H1 (cell line): ENCODE measurements around the gene ZNF526. TPM values are rescaled to one million over a fixed set of nuclear protein-coding genes. Genes with fewer than 3 reads are reported as not detected.

Experiments
- CTCF ChIA-PET: fragments of 300-600 bp; sonication (Branson Sonifier 250); formaldehyde crosslinking; loops from one replicate; lab custom pipeline; 2021; ENCODE audit not compliant: partially characterized antibody; lab: Charles Lee
- POLR2A ChIA-PET: fragments of 300-600 bp; sonication (Branson Sonifier 250); formaldehyde crosslinking; loops from one replicate; lab custom pipeline; 2021; ENCODE audit warnings: inconsistent platforms; ENCODE audit not compliant: partially characterized antibody; lab: Charles Lee
- DNase-seq, 2 experiments: peaks; one replicate each; pipeline versions ENCODE4 v3.0.0 to v3.0.0-alpha.2; 2010 to 2022; ENCODE audit warnings: low spot score in 2 of 2, low read depth in 1 of 2, mixed read lengths in 1 of 2
- FAIRE-seq: peaks from 2 replicates; lab custom pipeline; 2011; peaks lifted over from hg19 to GRCh38; lab: Jason Lieb, UNC
- H2AFZ ChIP-seq: 2 replicates; pipeline ENCODE4 v1.8.1; 2012; ENCODE audit warnings: low read length, inconsistent platforms
- H2AK5ac ChIP-seq: 2 replicates; pipeline ENCODE4 v1.6.1; 2013; ENCODE audit warnings: low read depth, low read length
- H2BK120ac ChIP-seq: replicated peaks from 2 replicates; pipeline ENCODE3; 2013; ENCODE audit warnings: low read depth, low read length, inconsistent platforms
- H2BK12ac ChIP-seq: 2 replicates; pipeline ENCODE4 v1.6.1; 2013; ENCODE audit warnings: low read depth, low read length
- H2BK15ac ChIP-seq: 2 replicates; pipeline ENCODE4 v1.6.1; 2013; ENCODE audit warnings: low read length
- H2BK20ac ChIP-seq: 2 replicates; pipeline ENCODE4 v1.6.1; 2013; ENCODE audit warnings: low read length
- H2BK5ac ChIP-seq: 2 replicates; pipeline ENCODE4 v1.6.1; 2013; ENCODE audit warnings: low read depth, low read length
- H3K14ac ChIP-seq: 2 replicates; pipeline ENCODE4 v1.6.1; 2013; ENCODE audit warnings: inconsistent platforms; ENCODE audit not compliant: insufficient read length
- H3K18ac ChIP-seq: 2 replicates; pipeline ENCODE4 v1.6.1; 2013; ENCODE audit warnings: low read length; ENCODE audit errors: extremely low read depth
- H3K23ac ChIP-seq: 2 replicates; pipeline ENCODE4 v1.6.1; 2013; ENCODE audit warnings: inconsistent platforms; ENCODE audit not compliant: insufficient read length
- H3K23me2 ChIP-seq: 2 replicates; pipeline ENCODE4 v1.6.1; 2013; ENCODE audit warnings: low read depth, low read length
- H3K27ac ChIP-seq: 2 replicates; pipeline ENCODE4 v1.6.1; 2011; ENCODE audit warnings: low read depth, low read length, inconsistent platforms
- H3K27me3 ChIP-seq, 4 experiments: replicated peaks in 1 of 4; 1 replicate in 1 of 4; 2 replicates in 3 of 4; pipeline versions ENCODE4 v1.6.1 to v1.8.1; 2011 to 2013; ENCODE audit warnings: low read length in 3 of 4, mild to moderate bottlenecking in 3 of 4, inconsistent platforms in 2 of 4, mixed read lengths in 2 of 4, moderate library complexity in 1 of 4; ENCODE audit not compliant: control insufficient read depth in 3 of 4, insufficient read depth in 3 of 4; ENCODE audit errors: extremely low read depth in 1 of 4
- H3K36me3 ChIP-seq, 4 experiments: 2 replicates each; pipeline versions ENCODE4 v1.6.1 to v1.8.1; 2011 to 2013; ENCODE audit warnings: mild to moderate bottlenecking in 4 of 4, low read length in 3 of 4, moderate library complexity in 2 of 4, control low read depth in 1 of 4, inconsistent platforms in 1 of 4; ENCODE audit not compliant: insufficient read depth in 4 of 4, control insufficient read depth in 2 of 4
- H3K4ac ChIP-seq: replicated peaks from 2 replicates; pipeline ENCODE3; 2013; ENCODE audit warnings: low read length, low read depth, mixed read lengths, inconsistent platforms; ENCODE audit not compliant: insufficient read length
- H3K4me1 ChIP-seq, 4 experiments: replicated peaks in 1 of 4; 1 replicate in 1 of 4; 2 replicates in 3 of 4; pipeline versions ENCODE4 v1.6.1 to v1.8.1; 2011 to 2013; ENCODE audit warnings: low read length in 3 of 4, inconsistent platforms in 2 of 4, mixed read lengths in 1 of 4; ENCODE audit not compliant: insufficient read depth in 4 of 4, control insufficient read depth in 3 of 4
- H3K4me2 ChIP-seq, 2 experiments: 2 replicates each; pipeline versions ENCODE4 v1.6.1 to v1.8.1; 2011 to 2013; ENCODE audit warnings: low read depth in 2 of 2, low read length in 2 of 2, control low read depth in 1 of 2, inconsistent platforms in 1 of 2, mild to moderate bottlenecking in 1 of 2; ENCODE audit not compliant: insufficient read depth in 1 of 2
- H3K4me3 ChIP-seq, 4 experiments: fragments of 200-600, 300-600 bp in 1 of 4; sonication (generic), shearing (Covaris generic), sonication (Bioruptor Twin) in 1 of 4; 2 replicates each; pipeline versions ENCODE4 v1.5.1 to v1.8.1; 2011 to 2016; ENCODE audit warnings: low read length in 4 of 4, low read depth in 3 of 4, control low read depth in 2 of 4, inconsistent platforms in 2 of 4, mild to moderate bottlenecking in 2 of 4, mixed read lengths in 1 of 4, moderate library complexity in 1 of 4; ENCODE audit not compliant: insufficient read depth in 2 of 4; ENCODE audit errors: extremely low read depth in 1 of 4
- H3K56ac ChIP-seq: replicated peaks from 2 replicates; pipeline ENCODE3; 2013; ENCODE audit warnings: low read depth, mild to moderate bottlenecking, mixed read lengths, low read length, inconsistent platforms; ENCODE audit not compliant: insufficient read length
- H3K79me1 ChIP-seq: 2 replicates; pipeline ENCODE4 v1.6.1; 2013; ENCODE audit warnings: low read depth, low read length, control low read depth
- H3K79me2 ChIP-seq, 2 experiments: 2 replicates each; pipeline versions ENCODE4 v1.6.1 to v1.8.1; 2012 to 2013; ENCODE audit warnings: low read length in 2 of 2, mild to moderate bottlenecking in 2 of 2, inconsistent platforms in 1 of 2; ENCODE audit not compliant: insufficient read depth in 2 of 2, control insufficient read depth in 1 of 2
- H3K9ac ChIP-seq, 4 experiments: replicated peaks in 1 of 4; 1 replicate in 1 of 4; 2 replicates in 3 of 4; pipeline versions ENCODE4 v1.6.1 to v1.8.1; 2011 to 2013; ENCODE audit warnings: low read depth in 3 of 4, low read length in 3 of 4, control low read depth in 2 of 4, mild to moderate bottlenecking in 2 of 4, moderate library complexity in 2 of 4, inconsistent platforms in 1 of 4; ENCODE audit errors: extremely low read depth in 1 of 4
- H3K9me3 ChIP-seq, 2 experiments: 2 replicates each; pipeline versions ENCODE4 v1.6.1 to v1.8.1; 2012 to 2013; ENCODE audit warnings: mild to moderate bottlenecking in 2 of 2, moderate library complexity in 2 of 2, control low read depth in 1 of 2, inconsistent platforms in 1 of 2, low read depth in 1 of 2, low read length in 1 of 2, mixed read lengths in 1 of 2; ENCODE audit not compliant: insufficient read depth in 2 of 2
- H4K20me1 ChIP-seq, 2 experiments: replicated peaks in 1 of 2; 2 replicates each; pipeline versions ENCODE3 to v1.8.1; 2011 to 2013; ENCODE audit warnings: inconsistent platforms in 2 of 2, low read length in 2 of 2, mild to moderate bottlenecking in 1 of 2; ENCODE audit not compliant: insufficient read depth in 2 of 2, control insufficient read depth in 1 of 2
- H4K5ac ChIP-seq: 2 replicates; pipeline ENCODE4 v1.6.1; 2013; ENCODE audit warnings: low read length, low read depth, mixed read lengths, inconsistent platforms; ENCODE audit not compliant: insufficient read length
- H4K8ac ChIP-seq: 2 replicates; pipeline ENCODE4 v1.8.0; 2013; ENCODE audit warnings: mild to moderate bottlenecking, moderate library complexity, low read length, inconsistent platforms; ENCODE audit not compliant: insufficient read depth; ENCODE audit errors: extremely low read depth
- H4K91ac ChIP-seq: replicated peaks from 2 replicates; pipeline ENCODE3; 2013; ENCODE audit warnings: low read length, mixed read lengths, inconsistent platforms; ENCODE audit not compliant: insufficient read length
- WGBS, 2 experiments: shearing (Covaris generic) in 1 of 2; methylation state at CpG; one replicate each; pipeline versions ENCODE4 v1.1.6 to v1.1.7; 2013 to 2015; ENCODE audit warnings: low lambda C conversion rate in 2 of 2, mixed read lengths in 2 of 2, inconsistent platforms in 1 of 2, low coverage in 1 of 2, missing lambda C conversion rate in 1 of 2; ENCODE audit not compliant: insufficient replicate concordance in 2 of 2, insufficient coverage in 1 of 2, insufficient read length in 1 of 2; ENCODE audit errors: extremely low coverage in 1 of 2, missing lambda C conversion rate in 1 of 2; 5-methylcytosine and 5-hydroxymethylcytosine counted together
- polyA plus RNA-seq, 7 experiments: library from polyadenylated mRNA; depleted of rRNA in 3 of 7; stranded (reverse) in 5 of 7; unstranded in 2 of 7; fragments of >200 nt in 5 of 7; fragments of 200-250 nt in 2 of 7; gene quantifications; 1 replicate in 5 of 7; 2 replicates in 1 of 7; 4 replicates in 1 of 7; pipeline versions ENCODE4 v1.2.1 to v1.2.3, GENCODE V29; 2011 to 2013; ENCODE audit warnings: missing spikeins in 2 of 7, mixed read lengths in 2 of 7
- total RNA-seq: library from RNA; stranded (reverse); fragmentation: NEBNext Ultra II Directional; extraction: Animal tissue kit (Norgen Biotek cat#: 25700); gene quantifications from 2 replicates; pipeline ENCODE4 v1.2.1, GENCODE V29; 2021

Gene ZNF526
- total and polyA plus RNA-seq, 2 of the 8 experiments (the other 6 are each of a cell fraction or from before 2014, with no cell fraction given) = 8.4 to 14.1 TPM

GRCh38 chr19:42261763-42262162, 41.7 kb downstream of the ZNF526 start:
- H2BK20ac ChIP-seq = no peak overlapping the region
- no peak overlapping the region for H2BK120ac ChIP-seq
- no peak overlapping the region for H2AFZ ChIP-seq
- no peak overlapping the region for H3K23ac ChIP-seq
- H2BK12ac ChIP-seq = no peak overlapping the region
- H3K56ac ChIP-seq = no peak overlapping the region
- no peak overlapping the region; the same call in 1 of the 2 replicates for H2AK5ac ChIP-seq
- peaks cover 0 to 2% (median 0%) of the 10 kb centered on the region in 4 experiments; a peak in 1 of 7 replicates for H3K27me3 ChIP-seq
- DNase-seq (no peak), FAIRE-seq (no peak)
- H3K14ac ChIP-seq = no peak overlapping the region
- no peaks in the 10 kb centered on the region for H3K36me3 ChIP-seq
- no peaks in the 10 kb centered on the region for H3K23me2 ChIP-seq
- H4K91ac ChIP-seq = no peak overlapping the region
- H3K79me2 ChIP-seq = no peaks in the 10 kb centered on the region
- no peak overlapping the region for H4K5ac ChIP-seq
- H3K4ac ChIP-seq = no peak overlapping the region
- no peaks in the 10 kb centered on the region for H3K79me1 ChIP-seq
- WGBS, 2 experiments = 100% methylated on average over 3 of the region's 3 CpGs; no CpG with 5 or more reads in 1 of the 2 experiments
- H4K20me1 ChIP-seq = no peaks in the 10 kb centered on the region
- no peak overlapping the region for H2BK5ac ChIP-seq
- no peak overlapping the region for H2BK15ac ChIP-seq
- H3K4me1 ChIP-seq = no peaks in the 10 kb centered on the region
- H3K18ac ChIP-seq = no peak overlapping the region
- ChIA-PET POLR2A (interaction anchor here (1.3 kb wide), 1 partner anchor 15 kb away, joined by 3 read pairs; no protein-coding TSS in a partner anchor), CTCF (interaction anchor here (1.4 to 9.1 kb wide), 3 partner anchors 15 to 33 kb away, joined by 8 to 75 read pairs (median 55); no protein-coding TSS in a partner anchor)
- no peak overlapping the region for H4K8ac ChIP-seq
- no peak overlapping the region for H3K4me3 ChIP-seq
- no peak overlapping the region for H3K4me2 ChIP-seq
- no peak overlapping the region for H3K27ac ChIP-seq
- H3K9ac ChIP-seq = no peak overlapping the region
- H3K9me3 ChIP-seq = no peaks in the 10 kb centered on the region
